ENCODE data around the gene PGR.

GRCh38 chr11:101022256-101022655, 107.4 kb downstream of the PGR start:
- TF ChIP-seq CTCF (IDR thresholded peaks at IDR 0.05) = no peak
- TF ChIP-seq POLR2AphosphoS5 (IDR thresholded peaks at IDR 0.05; ENCODE audit: low read depth, low read length) = no peak
- no peak for TF ChIP-seq SIN3A (IDR thresholded peaks at IDR 0.05; ENCODE audit: borderline replicate concordance, insufficient read depth, low read depth, low read length)

Measured in Panc1 (cell line).